A549 (cell line): ENCODE measurements around the gene CFAP157.

ENCODE experiments used
- CHD2 ChIP-seq: fragments of 150-350 bp; IDR thresholded peaks from 2 replicates; pipeline ENCODE4 v1.6.1; 2014; ENCODE audit warnings: low read length; ENCODE audit not compliant: partially characterized antibody
- EP300 ChIP-seq, 2 experiments: fragments of >200 bp; sonication (Bioruptor Twin); formaldehyde crosslinking; IDR thresholded peaks; 2 replicates in 1 of 2; 3 replicates in 1 of 2; pipeline ENCODE4 v1.6.1; 2016 to 2017
- POLR2A ChIP-seq: IDR thresholded peaks from 2 replicates; pipeline ENCODE4 v1.6.1; 2012; ENCODE audit warnings: mild to moderate bottlenecking, low read length
- ZNF302 ChIP-seq: fragments of 250-450 bp; sonication (Bioruptor Pico); IDR thresholded peaks from 2 replicates; pipeline ENCODE4 v1.9.0; 2021; ENCODE audit warnings: inconsistent platforms, mild to moderate bottlenecking, moderate library complexity
- TF ChIP-seq, protein P1 (sequence below): fragments of 200-600 bp; sonication (generic); IDR thresholded peaks from 2 replicates; pipeline ENCODE4 v1.6.1; 2016; ENCODE audit warnings: antibody characterized with exemption, mild to moderate bottlenecking, moderate library complexity
- TF ChIP-seq, protein P2 (sequence below): fragments of >200 bp; sonication (Bioruptor Twin); formaldehyde crosslinking; IDR thresholded peaks from 3 replicates; pipeline ENCODE4 v1.5.1; 2016
- TF ChIP-seq, protein P3 (sequence below): IDR thresholded peaks from 2 replicates; pipeline ENCODE4 v1.6.1; 2012

DNA sequence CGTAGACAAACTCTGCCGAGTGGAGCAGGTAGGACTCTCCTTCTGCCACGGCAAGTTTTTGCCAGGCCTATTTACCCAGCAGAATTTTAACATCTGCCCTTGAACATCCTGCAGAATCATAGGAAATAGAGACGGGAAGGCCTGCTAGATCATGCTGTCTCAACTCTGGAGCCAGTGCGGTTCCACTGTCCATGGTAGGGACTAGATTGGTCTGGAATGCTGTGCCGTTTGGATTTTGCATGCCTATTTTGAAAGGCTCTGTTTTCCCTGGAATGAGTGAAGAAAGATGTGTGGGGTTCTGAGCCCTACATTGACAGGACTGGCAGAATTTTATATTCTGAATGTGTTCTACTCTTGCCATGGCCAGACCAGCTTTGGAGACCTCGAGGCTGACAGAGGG lies 33.6 kb upstream of the CFAP157 start:
- TF ChIP-seq, protein P1, sequence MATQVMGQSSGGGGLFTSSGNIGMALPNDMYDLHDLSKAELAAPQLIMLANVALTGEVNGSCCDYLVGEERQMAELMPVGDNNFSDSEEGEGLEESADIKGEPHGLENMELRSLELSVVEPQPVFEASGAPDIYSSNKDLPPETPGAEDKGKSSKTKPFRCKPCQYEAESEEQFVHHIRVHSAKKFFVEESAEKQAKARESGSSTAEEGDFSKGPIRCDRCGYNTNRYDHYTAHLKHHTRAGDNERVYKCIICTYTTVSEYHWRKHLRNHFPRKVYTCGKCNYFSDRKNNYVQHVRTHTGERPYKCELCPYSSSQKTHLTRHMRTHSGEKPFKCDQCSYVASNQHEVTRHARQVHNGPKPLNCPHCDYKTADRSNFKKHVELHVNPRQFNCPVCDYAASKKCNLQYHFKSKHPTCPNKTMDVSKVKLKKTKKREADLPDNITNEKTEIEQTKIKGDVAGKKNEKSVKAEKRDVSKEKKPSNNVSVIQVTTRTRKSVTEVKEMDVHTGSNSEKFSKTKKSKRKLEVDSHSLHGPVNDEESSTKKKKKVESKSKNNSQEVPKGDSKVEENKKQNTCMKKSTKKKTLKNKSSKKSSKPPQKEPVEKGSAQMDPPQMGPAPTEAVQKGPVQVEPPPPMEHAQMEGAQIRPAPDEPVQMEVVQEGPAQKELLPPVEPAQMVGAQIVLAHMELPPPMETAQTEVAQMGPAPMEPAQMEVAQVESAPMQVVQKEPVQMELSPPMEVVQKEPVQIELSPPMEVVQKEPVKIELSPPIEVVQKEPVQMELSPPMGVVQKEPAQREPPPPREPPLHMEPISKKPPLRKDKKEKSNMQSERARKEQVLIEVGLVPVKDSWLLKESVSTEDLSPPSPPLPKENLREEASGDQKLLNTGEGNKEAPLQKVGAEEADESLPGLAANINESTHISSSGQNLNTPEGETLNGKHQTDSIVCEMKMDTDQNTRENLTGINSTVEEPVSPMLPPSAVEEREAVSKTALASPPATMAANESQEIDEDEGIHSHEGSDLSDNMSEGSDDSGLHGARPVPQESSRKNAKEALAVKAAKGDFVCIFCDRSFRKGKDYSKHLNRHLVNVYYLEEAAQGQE = no peak
- TF ChIP-seq, protein P2, sequence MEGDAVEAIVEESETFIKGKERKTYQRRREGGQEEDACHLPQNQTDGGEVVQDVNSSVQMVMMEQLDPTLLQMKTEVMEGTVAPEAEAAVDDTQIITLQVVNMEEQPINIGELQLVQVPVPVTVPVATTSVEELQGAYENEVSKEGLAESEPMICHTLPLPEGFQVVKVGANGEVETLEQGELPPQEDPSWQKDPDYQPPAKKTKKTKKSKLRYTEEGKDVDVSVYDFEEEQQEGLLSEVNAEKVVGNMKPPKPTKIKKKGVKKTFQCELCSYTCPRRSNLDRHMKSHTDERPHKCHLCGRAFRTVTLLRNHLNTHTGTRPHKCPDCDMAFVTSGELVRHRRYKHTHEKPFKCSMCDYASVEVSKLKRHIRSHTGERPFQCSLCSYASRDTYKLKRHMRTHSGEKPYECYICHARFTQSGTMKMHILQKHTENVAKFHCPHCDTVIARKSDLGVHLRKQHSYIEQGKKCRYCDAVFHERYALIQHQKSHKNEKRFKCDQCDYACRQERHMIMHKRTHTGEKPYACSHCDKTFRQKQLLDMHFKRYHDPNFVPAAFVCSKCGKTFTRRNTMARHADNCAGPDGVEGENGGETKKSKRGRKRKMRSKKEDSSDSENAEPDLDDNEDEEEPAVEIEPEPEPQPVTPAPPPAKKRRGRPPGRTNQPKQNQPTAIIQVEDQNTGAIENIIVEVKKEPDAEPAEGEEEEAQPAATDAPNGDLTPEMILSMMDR = no peak
- TF ChIP-seq CHD2 = no peak
- TF ChIP-seq POLR2A = no peak
- no peak for TF ChIP-seq ZNF302 (CRISPR knock-in tag)
- TF ChIP-seq, protein P3, sequence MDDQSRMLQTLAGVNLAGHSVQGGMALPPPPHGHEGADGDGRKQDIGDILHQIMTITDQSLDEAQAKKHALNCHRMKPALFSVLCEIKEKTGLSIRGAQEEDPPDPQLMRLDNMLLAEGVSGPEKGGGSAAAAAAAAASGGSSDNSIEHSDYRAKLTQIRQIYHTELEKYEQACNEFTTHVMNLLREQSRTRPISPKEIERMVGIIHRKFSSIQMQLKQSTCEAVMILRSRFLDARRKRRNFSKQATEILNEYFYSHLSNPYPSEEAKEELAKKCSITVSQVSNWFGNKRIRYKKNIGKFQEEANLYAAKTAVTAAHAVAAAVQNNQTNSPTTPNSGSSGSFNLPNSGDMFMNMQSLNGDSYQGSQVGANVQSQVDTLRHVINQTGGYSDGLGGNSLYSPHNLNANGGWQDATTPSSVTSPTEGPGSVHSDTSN = no peak
- no peak for TF ChIP-seq EP300 (IDR thresholded peaks at IDR 0.05)
